IMR-90 (cell line): Measurements from ENCODE around the gene GFI1.

Source experiments
- CEBPB ChIP-seq: IDR thresholded peaks from 2 replicates; pipeline ENCODE4 v1.6.1; 2012; ENCODE audit warnings: low read depth, low read length, improper control_type of control experiment
- MAZ ChIP-seq: IDR thresholded peaks from 2 replicates; pipeline ENCODE4 v1.6.1; 2012; ENCODE audit warnings: low read depth, mild to moderate bottlenecking, low read length, improper control_type of control experiment, moderate library complexity, borderline replicate concordance
- POLR2A ChIP-seq: IDR thresholded peaks from 2 replicates; pipeline ENCODE4 v1.6.1; 2012; ENCODE audit warnings: mild to moderate bottlenecking, low read depth, low read length
- RAD21 ChIP-seq: IDR thresholded peaks from 2 replicates; pipeline ENCODE4 v1.6.1; 2012; ENCODE audit warnings: low read length, improper control_type of control experiment
- SMC3 ChIP-seq: fragments of 150-350 bp; IDR thresholded peaks from 2 replicates; pipeline ENCODE4 v1.6.1; 2016; ENCODE audit warnings: low read depth, mild to moderate bottlenecking, antibody characterized with exemption, low read length, moderate library complexity
- TF ChIP-seq, protein P1 (sequence below): conservative IDR thresholded peaks from 2 replicates; pipeline ENCODE4 v1.5.1; 2012; ENCODE audit warnings: mild to moderate bottlenecking, low read depth, low read length, improper control_type of control experiment
- TF ChIP-seq, protein P2 (sequence below): fragments of 150-350 bp; IDR thresholded peaks from 2 replicates; pipeline ENCODE4 v1.6.1; 2017; ENCODE audit warnings: mild to moderate bottlenecking, antibody characterized with exemption, low read length, low read depth

DNA sequence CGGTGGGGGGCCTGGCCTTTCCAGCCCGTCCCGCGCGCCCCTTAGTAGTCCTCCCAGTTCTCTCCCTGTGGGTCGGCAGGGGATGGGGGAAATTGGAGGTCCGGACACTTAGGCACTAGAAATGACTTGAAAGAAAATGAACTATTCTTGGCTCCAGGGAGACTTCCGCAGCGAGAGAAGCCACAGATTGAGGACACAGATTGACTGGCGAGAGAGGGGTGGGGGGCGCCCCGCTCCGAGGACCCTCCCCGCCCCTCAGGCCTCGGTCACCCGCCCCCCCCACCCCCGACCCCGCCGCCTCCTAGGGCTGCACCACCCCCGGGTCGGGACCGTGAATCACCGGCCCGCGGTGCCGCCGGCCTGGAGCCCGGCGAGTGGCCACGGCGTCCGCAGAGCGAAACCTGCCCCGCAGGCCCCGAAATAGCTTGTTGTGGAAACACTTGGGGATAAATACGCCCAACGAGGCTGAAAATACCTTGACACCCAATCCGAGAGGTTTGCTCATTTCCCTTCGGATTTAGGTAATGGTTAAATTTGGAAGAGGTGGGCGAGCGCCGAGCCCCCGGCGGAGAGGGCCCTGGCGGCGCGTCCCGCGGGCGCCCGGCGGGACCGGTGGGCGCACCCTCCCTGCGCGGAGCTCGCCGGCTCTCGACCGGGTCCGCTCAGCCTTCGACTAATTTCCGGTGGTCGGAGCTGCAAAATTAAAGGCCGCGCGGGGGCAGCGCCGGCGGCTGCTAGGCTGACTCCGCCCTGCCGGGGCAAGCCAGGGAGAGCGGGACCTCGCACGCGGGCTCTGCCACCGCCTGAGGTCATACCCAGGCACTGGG, at the start of gene GFI1:
- TF ChIP-seq, protein P1, sequence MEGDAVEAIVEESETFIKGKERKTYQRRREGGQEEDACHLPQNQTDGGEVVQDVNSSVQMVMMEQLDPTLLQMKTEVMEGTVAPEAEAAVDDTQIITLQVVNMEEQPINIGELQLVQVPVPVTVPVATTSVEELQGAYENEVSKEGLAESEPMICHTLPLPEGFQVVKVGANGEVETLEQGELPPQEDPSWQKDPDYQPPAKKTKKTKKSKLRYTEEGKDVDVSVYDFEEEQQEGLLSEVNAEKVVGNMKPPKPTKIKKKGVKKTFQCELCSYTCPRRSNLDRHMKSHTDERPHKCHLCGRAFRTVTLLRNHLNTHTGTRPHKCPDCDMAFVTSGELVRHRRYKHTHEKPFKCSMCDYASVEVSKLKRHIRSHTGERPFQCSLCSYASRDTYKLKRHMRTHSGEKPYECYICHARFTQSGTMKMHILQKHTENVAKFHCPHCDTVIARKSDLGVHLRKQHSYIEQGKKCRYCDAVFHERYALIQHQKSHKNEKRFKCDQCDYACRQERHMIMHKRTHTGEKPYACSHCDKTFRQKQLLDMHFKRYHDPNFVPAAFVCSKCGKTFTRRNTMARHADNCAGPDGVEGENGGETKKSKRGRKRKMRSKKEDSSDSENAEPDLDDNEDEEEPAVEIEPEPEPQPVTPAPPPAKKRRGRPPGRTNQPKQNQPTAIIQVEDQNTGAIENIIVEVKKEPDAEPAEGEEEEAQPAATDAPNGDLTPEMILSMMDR: no peak
- TF ChIP-seq POLR2A (no peak), SMC3 (no peak), MAZ (no peak), CEBPB (no peak), RAD21 (no peak)
- TF ChIP-seq, protein P2, sequence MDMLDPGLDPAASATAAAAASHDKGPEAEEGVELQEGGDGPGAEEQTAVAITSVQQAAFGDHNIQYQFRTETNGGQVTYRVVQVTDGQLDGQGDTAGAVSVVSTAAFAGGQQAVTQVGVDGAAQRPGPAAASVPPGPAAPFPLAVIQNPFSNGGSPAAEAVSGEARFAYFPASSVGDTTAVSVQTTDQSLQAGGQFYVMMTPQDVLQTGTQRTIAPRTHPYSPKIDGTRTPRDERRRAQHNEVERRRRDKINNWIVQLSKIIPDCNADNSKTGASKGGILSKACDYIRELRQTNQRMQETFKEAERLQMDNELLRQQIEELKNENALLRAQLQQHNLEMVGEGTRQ: no peak
